KOPT-K1 (cell line): ENCODE measurements around the gene TPPP2.

ENCODE experiments used
- H3K27ac ChIP-seq: fragments of 200-600 bp; sonication (generic); 2 replicates; pipeline ENCODE4 v1.5.1; 2016; ENCODE audit warnings: antibody characterized with exemption, mild to moderate bottlenecking, low read depth, low read length; ENCODE audit not compliant: poor library complexity, severe bottlenecking
- H3K36me3 ChIP-seq: fragments of 200-600 bp; sonication (generic); 2 replicates; pipeline ENCODE4 v1.5.1; 2017; ENCODE audit warnings: antibody characterized with exemption, mild to moderate bottlenecking, low read length, moderate library complexity; ENCODE audit not compliant: insufficient read depth
- H3K9me3 ChIP-seq: fragments of 200-600 bp; sonication (generic); 2 replicates; pipeline ENCODE4 v1.5.1; 2017; ENCODE audit warnings: antibody characterized with exemption, low read length, mild to moderate bottlenecking; ENCODE audit not compliant: insufficient read depth, poor library complexity, severe bottlenecking

TPPP2 gene

GRCh38 chr14:21071225-21072030, 41.4 kb downstream of the TPPP2 start:
- no peak overlapping the region for H3K27ac ChIP-seq
- H3K9me3 ChIP-seq, result no peaks in the 10 kb centered on the region
- H3K36me3 ChIP-seq, result no peaks in the 10 kb centered on the region

- Histone ChIP-seq H3K9me3 (no peaks in the 10 kb centered on the region), H3K27ac (no peak overlapping the region), H3K36me3 (no peaks in the 10 kb centered on the region)
Measured at GRCh38 chr14:21072031-21072473, 42.0 kb downstream of the TPPP2 start.

GRCh38 chr14:21072781-21073339, 42.8 kb downstream of the TPPP2 start:
- Histone ChIP-seq H3K27ac (no peak overlapping the region), H3K9me3 (no peaks in the 10 kb centered on the region), H3K36me3 (no peaks in the 10 kb centered on the region)

- Histone ChIP-seq H3K36me3 (no peaks in the 10 kb centered on the region), H3K27ac (no peak overlapping the region)
Measured at GRCh38 chr14:21073921-21074320, 43.9 kb downstream of the TPPP2 start.

GRCh38 chr14:21074398-21075272, 44.6 kb downstream of the TPPP2 start:
- Histone ChIP-seq H3K9me3 (no peaks in the 10 kb centered on the region), H3K36me3 (no peaks in the 10 kb centered on the region), H3K27ac (no peak overlapping the region)

More at GRCh38 chr14:21073921-21074320, 43.9 kb downstream of the TPPP2 start:
- H3K9me3 ChIP-seq, result no peaks in the 10 kb centered on the region

- Histone ChIP-seq H3K9me3 (no peaks in the 10 kb centered on the region), H3K27ac (no peak overlapping the region), H3K36me3 (no peaks in the 10 kb centered on the region)
Measured at GRCh38 chr14:21075719-21076437, 45.9 kb downstream of the TPPP2 start.

GRCh38 chr14:21077672-21078071, 47.7 kb downstream of the TPPP2 start:
- no peaks in the 10 kb centered on the region for H3K36me3 ChIP-seq
- no peaks in the 10 kb centered on the region for H3K9me3 ChIP-seq
- H3K27ac ChIP-seq, result no peak overlapping the region

GRCh38 chr14:21078287-21078686, 48.3 kb downstream of the TPPP2 start:
- no peaks in the 10 kb centered on the region for H3K36me3 ChIP-seq

GRCh38 chr14:21078726-21079125, 48.7 kb downstream of the TPPP2 start:
- no peak overlapping the region for H3K27ac ChIP-seq
- H3K9me3 ChIP-seq, result no peaks in the 10 kb centered on the region
- H3K36me3 ChIP-seq, result no peaks in the 10 kb centered on the region

More at GRCh38 chr14:21078287-21078686, 48.3 kb downstream of the TPPP2 start:
- H3K9me3 ChIP-seq, result no peaks in the 10 kb centered on the region
- H3K27ac ChIP-seq, result no peak overlapping the region

- Histone ChIP-seq H3K9me3 (no peaks in the 10 kb centered on the region), H3K27ac (no peak overlapping the region), H3K36me3 (no peaks in the 10 kb centered on the region)
Measured at GRCh38 chr14:21081521-21082142, 51.6 kb downstream of the TPPP2 start.
